H1 (cell line): ENCODE data around the gene SLC2A10. TPM values are rescaled to one million over a fixed set of nuclear protein-coding genes. Genes with fewer than 3 reads are reported as not detected.

Source experiments
- JUN ChIP-seq: IDR thresholded peaks from 2 replicates; pipeline ENCODE4 v1.6.1; 2011; ENCODE audit warnings: low read depth, mild to moderate bottlenecking, improper control_type of control experiment, low read length
- polyA plus RNA-seq, 7 experiments: library from polyadenylated mRNA; depleted of rRNA in 3 of 7; stranded (reverse) in 5 of 7; unstranded in 2 of 7; fragments of >200 nt in 5 of 7; fragments of 200-250 nt in 2 of 7; gene quantifications; 1 replicate in 5 of 7; 2 replicates in 1 of 7; 4 replicates in 1 of 7; pipeline versions ENCODE4 v1.2.1 to v1.2.3, GENCODE V29; 2011 to 2013; ENCODE audit warnings: missing spikeins in 2 of 7, mixed read lengths in 2 of 7
- total RNA-seq: library from RNA; stranded (reverse); fragmentation: NEBNext Ultra II Directional; extraction: Animal tissue kit (Norgen Biotek cat#: 25700); gene quantifications from 2 replicates; pipeline ENCODE4 v1.2.1, GENCODE V29; 2021

Gene SLC2A10
- total and polyA plus RNA-seq, 2 of the 8 experiments (the other 6 are each of a cell fraction or from before 2014, with no cell fraction given) = 9.0 to 9.7 TPM

GRCh38 chr20:46681032-46681854 is 28.2 kb upstream of the SLC2A10 start (continued):
- TF ChIP-seq JUN = no peak
